Measurements from ENCODE around the gene CACNA1I. TPM values are rescaled to one million over a fixed set of nuclear protein-coding genes. Genes with fewer than 3 reads are reported as not detected.

The CACNA1I gene
- total RNA-seq, 1 experiment from 2014 or later = 2.1 TPM

DNA sequence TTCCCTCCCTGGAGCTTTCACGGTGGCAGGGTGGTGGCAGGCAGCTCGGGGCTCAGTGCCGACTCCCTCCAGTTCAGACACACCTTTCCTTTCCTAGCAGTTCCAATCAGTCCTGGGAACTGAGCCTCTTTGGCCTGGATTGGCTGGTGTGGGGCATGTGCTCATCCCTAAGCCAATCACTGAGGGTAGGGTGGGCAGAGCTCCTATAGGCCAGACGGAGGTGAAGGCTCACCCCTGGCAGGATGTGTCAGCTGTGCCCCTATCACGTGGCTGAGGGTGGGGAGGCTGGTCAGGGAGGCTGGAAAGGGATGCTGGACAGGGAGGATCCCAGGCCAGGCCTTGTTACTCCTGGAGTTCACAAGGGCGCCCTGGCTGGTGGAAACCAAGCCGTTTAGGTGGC is 40.2 kb downstream of the CACNA1I start:
- ChIA-PET POLR2A (no interaction called here), CTCF (interaction anchor here (1.2 kb wide), 1 partner anchor 12 kb away, joined by 3 read pairs; no protein-coding TSS in a partner anchor)
- Mint-ChIP-seq H3K9me3 (peaks cover 14% of the 10 kb centered on the region), H3K4me1 (peaks cover 8% of the 10 kb centered on the region; the same call in 1 of the 2 replicates), H3K36me3 (peaks cover 2% of the 10 kb centered on the region; the same call in 1 of the 2 replicates), H3K4me3 (no peak overlapping the region), H3K27ac (no peak overlapping the region), H3K27me3 (ENCODE audit: low read depth) (peaks cover 4% of the 10 kb centered on the region)
- no peak for TF ChIP-seq KAT7 (CRISPR knock-in tag; IDR thresholded peaks at IDR 0.05; ENCODE audit: borderline replicate concordance)
- TF ChIP-seq, protein P1, sequence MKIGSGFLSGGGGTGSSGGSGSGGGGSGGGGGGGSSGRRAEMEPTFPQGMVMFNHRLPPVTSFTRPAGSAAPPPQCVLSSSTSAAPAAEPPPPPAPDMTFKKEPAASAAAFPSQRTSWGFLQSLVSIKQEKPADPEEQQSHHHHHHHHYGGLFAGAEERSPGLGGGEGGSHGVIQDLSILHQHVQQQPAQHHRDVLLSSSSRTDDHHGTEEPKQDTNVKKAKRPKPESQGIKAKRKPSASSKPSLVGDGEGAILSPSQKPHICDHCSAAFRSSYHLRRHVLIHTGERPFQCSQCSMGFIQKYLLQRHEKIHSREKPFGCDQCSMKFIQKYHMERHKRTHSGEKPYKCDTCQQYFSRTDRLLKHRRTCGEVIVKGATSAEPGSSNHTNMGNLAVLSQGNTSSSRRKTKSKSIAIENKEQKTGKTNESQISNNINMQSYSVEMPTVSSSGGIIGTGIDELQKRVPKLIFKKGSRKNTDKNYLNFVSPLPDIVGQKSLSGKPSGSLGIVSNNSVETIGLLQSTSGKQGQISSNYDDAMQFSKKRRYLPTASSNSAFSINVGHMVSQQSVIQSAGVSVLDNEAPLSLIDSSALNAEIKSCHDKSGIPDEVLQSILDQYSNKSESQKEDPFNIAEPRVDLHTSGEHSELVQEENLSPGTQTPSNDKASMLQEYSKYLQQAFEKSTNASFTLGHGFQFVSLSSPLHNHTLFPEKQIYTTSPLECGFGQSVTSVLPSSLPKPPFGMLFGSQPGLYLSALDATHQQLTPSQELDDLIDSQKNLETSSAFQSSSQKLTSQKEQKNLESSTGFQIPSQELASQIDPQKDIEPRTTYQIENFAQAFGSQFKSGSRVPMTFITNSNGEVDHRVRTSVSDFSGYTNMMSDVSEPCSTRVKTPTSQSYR (CRISPR knock-in tag; IDR thresholded peaks at IDR 0.05) = no peak
- no peak for TF ChIP-seq SOX15 (CRISPR knock-in tag; IDR thresholded peaks at IDR 0.05)
- no peak for TF ChIP-seq TEAD4 (CRISPR knock-in tag; IDR thresholded peaks at IDR 0.05)
- TF ChIP-seq, protein P2, sequence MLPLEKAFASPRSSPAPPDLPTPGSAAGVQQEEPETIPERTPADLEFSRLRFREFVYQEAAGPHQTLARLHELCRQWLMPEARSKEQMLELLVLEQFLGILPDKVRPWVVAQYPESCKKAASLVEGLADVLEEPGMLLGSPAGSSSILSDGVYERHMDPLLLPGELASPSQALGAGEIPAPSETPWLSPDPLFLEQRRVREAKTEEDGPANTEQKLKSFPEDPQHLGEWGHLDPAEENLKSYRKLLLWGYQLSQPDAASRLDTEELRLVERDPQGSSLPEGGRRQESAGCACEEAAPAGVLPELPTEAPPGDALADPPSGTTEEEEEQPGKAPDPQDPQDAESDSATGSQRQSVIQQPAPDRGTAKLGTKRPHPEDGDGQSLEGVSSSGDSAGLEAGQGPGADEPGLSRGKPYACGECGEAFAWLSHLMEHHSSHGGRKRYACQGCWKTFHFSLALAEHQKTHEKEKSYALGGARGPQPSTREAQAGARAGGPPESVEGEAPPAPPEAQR (CRISPR knock-in tag; IDR thresholded peaks at IDR 0.05) = no peak
- TF ChIP-seq ATF1 (CRISPR knock-in tag; IDR thresholded peaks at IDR 0.05) = no peak
- no peak for TF ChIP-seq ZNF232 (CRISPR knock-in tag; IDR thresholded peaks at IDR 0.05)
- TF ChIP-seq, protein P3, sequence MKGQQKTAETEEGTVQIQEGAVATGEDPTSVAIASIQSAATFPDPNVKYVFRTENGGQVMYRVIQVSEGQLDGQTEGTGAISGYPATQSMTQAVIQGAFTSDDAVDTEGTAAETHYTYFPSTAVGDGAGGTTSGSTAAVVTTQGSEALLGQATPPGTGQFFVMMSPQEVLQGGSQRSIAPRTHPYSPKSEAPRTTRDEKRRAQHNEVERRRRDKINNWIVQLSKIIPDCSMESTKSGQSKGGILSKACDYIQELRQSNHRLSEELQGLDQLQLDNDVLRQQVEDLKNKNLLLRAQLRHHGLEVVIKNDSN (CRISPR knock-in tag; IDR thresholded peaks at IDR 0.05) = no peak
- TF ChIP-seq, protein P4, sequence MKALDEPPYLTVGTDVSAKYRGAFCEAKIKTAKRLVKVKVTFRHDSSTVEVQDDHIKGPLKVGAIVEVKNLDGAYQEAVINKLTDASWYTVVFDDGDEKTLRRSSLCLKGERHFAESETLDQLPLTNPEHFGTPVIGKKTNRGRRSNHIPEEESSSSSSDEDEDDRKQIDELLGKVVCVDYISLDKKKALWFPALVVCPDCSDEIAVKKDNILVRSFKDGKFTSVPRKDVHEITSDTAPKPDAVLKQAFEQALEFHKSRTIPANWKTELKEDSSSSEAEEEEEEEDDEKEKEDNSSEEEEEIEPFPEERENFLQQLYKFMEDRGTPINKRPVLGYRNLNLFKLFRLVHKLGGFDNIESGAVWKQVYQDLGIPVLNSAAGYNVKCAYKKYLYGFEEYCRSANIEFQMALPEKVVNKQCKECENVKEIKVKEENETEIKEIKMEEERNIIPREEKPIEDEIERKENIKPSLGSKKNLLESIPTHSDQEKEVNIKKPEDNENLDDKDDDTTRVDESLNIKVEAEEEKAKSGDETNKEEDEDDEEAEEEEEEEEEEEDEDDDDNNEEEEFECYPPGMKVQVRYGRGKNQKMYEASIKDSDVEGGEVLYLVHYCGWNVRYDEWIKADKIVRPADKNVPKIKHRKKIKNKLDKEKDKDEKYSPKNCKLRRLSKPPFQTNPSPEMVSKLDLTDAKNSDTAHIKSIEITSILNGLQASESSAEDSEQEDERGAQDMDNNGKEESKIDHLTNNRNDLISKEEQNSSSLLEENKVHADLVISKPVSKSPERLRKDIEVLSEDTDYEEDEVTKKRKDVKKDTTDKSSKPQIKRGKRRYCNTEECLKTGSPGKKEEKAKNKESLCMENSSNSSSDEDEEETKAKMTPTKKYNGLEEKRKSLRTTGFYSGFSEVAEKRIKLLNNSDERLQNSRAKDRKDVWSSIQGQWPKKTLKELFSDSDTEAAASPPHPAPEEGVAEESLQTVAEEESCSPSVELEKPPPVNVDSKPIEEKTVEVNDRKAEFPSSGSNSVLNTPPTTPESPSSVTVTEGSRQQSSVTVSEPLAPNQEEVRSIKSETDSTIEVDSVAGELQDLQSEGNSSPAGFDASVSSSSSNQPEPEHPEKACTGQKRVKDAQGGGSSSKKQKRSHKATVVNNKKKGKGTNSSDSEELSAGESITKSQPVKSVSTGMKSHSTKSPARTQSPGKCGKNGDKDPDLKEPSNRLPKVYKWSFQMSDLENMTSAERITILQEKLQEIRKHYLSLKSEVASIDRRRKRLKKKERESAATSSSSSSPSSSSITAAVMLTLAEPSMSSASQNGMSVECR (CRISPR knock-in tag; IDR thresholded peaks at IDR 0.05; ENCODE audit: borderline replicate concordance) = no peak
- TF ChIP-seq ZBTB21 (CRISPR knock-in tag; IDR thresholded peaks at IDR 0.05; ENCODE audit: borderline replicate concordance) = no peak
- ATAC-seq = no peak; the same call in 1 of the 2 replicates
- DNase-seq (ENCODE audit: low spot score) = no peak

DNA sequence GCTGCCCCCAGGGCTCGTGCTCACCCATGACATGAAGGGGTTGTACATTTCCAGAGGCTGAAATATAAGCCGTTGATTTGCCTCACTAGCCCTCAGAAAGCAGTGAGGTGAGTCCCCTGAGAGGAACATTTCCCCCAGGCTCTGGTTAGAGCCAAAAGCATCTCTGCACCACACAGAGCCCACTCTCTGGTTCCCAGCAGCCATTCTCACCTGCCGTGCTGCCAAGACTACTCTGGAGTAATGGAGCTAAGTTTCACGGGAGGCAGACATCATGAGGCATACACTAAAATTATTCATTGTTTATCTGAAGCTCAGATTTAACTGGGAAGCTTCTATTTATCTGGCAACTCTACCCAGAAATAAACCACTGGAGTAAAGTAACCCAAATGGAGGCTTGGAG is 40.8 kb downstream of the CACNA1I start:
- Mint-ChIP-seq H3K27me3 (ENCODE audit: low read depth) (peaks cover 4% of the 10 kb centered on the region), H3K4me3 (no peak overlapping the region), H3K9me3 (peaks cover 14% of the 10 kb centered on the region), H3K36me3 (peaks cover 2% of the 10 kb centered on the region; the same call in 1 of the 2 replicates), H3K27ac (no peak overlapping the region), H3K4me1 (peaks cover 8% of the 10 kb centered on the region; the same call in 1 of the 2 replicates)
- CTCF ChIA-PET = interaction anchor here (1.2 kb wide), 1 partner anchor 11 kb away, joined by 3 read pairs; no protein-coding TSS in a partner anchor
- TF ChIP-seq FOXP1 (CRISPR knock-in tag; IDR thresholded peaks at IDR 0.05; ENCODE audit: borderline replicate concordance) (no peak), TCF7 (CRISPR knock-in tag; IDR thresholded peaks at IDR 0.05; ENCODE audit: low read depth) (no peak), ZNF219 (CRISPR knock-in tag; IDR thresholded peaks at IDR 0.05; ENCODE audit: borderline replicate concordance) (no peak), EMX1 (CRISPR knock-in tag; IDR thresholded peaks at IDR 0.05) (no peak), ATF1 (CRISPR knock-in tag; IDR thresholded peaks at IDR 0.05) (no peak), NFE2L1 (CRISPR knock-in tag; IDR thresholded peaks at IDR 0.05) (no peak)
- TF ChIP-seq, protein P5, sequence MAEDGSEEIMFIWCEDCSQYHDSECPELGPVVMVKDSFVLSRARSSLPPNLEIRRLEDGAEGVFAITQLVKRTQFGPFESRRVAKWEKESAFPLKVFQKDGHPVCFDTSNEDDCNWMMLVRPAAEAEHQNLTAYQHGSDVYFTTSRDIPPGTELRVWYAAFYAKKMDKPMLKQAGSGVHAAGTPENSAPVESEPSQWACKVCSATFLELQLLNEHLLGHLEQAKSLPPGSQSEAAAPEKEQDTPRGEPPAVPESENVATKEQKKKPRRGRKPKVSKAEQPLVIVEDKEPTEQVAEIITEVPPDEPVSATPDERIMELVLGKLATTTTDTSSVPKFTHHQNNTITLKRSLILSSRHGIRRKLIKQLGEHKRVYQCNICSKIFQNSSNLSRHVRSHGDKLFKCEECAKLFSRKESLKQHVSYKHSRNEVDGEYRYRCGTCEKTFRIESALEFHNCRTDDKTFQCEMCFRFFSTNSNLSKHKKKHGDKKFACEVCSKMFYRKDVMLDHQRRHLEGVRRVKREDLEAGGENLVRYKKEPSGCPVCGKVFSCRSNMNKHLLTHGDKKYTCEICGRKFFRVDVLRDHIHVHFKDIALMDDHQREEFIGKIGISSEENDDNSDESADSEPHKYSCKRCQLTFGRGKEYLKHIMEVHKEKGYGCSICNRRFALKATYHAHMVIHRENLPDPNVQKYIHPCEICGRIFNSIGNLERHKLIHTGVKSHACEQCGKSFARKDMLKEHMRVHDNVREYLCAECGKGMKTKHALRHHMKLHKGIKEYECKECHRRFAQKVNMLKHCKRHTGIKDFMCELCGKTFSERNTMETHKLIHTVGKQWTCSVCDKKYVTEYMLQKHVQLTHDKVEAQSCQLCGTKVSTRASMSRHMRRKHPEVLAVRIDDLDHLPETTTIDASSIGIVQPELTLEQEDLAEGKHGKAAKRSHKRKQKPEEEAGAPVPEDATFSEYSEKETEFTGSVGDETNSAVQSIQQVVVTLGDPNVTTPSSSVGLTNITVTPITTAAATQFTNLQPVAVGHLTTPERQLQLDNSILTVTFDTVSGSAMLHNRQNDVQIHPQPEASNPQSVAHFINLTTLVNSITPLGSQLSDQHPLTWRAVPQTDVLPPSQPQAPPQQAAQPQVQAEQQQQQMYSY (CRISPR knock-in tag; IDR thresholded peaks at IDR 0.05) = no peak
- TF ChIP-seq, protein P6, sequence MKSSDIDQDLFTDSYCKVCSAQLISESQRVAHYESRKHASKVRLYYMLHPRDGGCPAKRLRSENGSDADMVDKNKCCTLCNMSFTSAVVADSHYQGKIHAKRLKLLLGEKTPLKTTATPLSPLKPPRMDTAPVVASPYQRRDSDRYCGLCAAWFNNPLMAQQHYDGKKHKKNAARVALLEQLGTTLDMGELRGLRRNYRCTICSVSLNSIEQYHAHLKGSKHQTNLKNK (CRISPR knock-in tag; IDR thresholded peaks at IDR 0.05) = no peak
- ATAC-seq (no peak), DNase-seq (ENCODE audit: low spot score) (no peak)
- POLR2A ChIA-PET = no interaction called here
